Vagina (tissue), 2 donors: ENCODE data around the gene VPS72. TPM values are rescaled to one million over a fixed set of nuclear protein-coding genes. Genes with fewer than 3 reads are reported as not detected.
A peak's percentile ranks its signal among the peaks of the same experiment; 100 is the strongest.

Source experiments
- DNase-seq, 2 donors: peaks; one replicate each; pipeline ENCODE4 v3.0.0-alpha.2; 2017; ENCODE audit errors: extremely low spot score in 2 of 2
- H3K27ac ChIP-seq: fragments of 200-600 bp; sonication (generic); one replicate; pipeline ENCODE4 v1.5.1; 2019
- H3K27me3 ChIP-seq: fragments of 200-600 bp; sonication (generic); one replicate; pipeline ENCODE4 v1.5.1; 2019
- H3K36me3 ChIP-seq, 2 donors: fragments of 200-600 bp; sonication (generic); one replicate each; pipeline ENCODE4 v1.5.1; 2017 to 2019
- H3K4me1 ChIP-seq: fragments of 200-600 bp; sonication (generic); one replicate; pipeline ENCODE4 v1.5.1; 2019
- H3K4me3 ChIP-seq, 2 donors: fragments of 200-600 bp; sonication (generic); 1 replicate in 1 of 2; 2 replicates in 1 of 2; pipeline ENCODE4 v1.5.1; 2016 to 2019
- H3K9me3 ChIP-seq: fragments of 200-600 bp; sonication (generic); one replicate; pipeline ENCODE4 v1.5.1; 2019
- POLR2A ChIP-seq, 2 donors: fragments of 450-650 bp; IDR thresholded peaks; one replicate each; pipeline ENCODE4 v1.6.1; 2017; ENCODE audit warnings: antibody characterized with exemption in 2 of 2, mild to moderate bottlenecking in 2 of 2, moderate library complexity in 2 of 2
- POLR2AphosphoS5 ChIP-seq, 2 donors: sonication (generic); formaldehyde crosslinking; IDR thresholded peaks; one replicate each; pipeline ENCODE4 v1.9.0; 2017; ENCODE audit warnings: antibody characterized with exemption in 2 of 2, mild to moderate bottlenecking in 2 of 2, low read depth in 1 of 2; ENCODE audit not compliant: insufficient read depth in 1 of 2
- intact Hi-C: fragments of 100-400 bp; cut with DNase I; formaldehyde crosslinking; loops from one replicate; pipeline ENCODE4 v1.15.1; 2023
- total RNA-seq: library from RNA; depleted of rRNA; stranded (reverse); fragments of >200 nt; gene quantifications from one replicate; pipeline ENCODE4 v1.2.3, GENCODE V29; 2016
- TF ChIP-seq, protein P1 (sequence below), 3 experiments: fragments of 450-650 bp in 2 of 3; fragments of 200-600 bp in 1 of 3; sonication (generic) in 1 of 3; IDR thresholded peaks; one replicate each; pipeline ENCODE4 v1.5.1; 2017 to 2019; ENCODE audit warnings: antibody characterized with exemption in 3 of 3, mild to moderate bottlenecking in 2 of 3, moderate library complexity in 2 of 3

The VPS72 gene
- total RNA-seq, 1 donor from 2014 or later, result 17.2 TPM

DNA sequence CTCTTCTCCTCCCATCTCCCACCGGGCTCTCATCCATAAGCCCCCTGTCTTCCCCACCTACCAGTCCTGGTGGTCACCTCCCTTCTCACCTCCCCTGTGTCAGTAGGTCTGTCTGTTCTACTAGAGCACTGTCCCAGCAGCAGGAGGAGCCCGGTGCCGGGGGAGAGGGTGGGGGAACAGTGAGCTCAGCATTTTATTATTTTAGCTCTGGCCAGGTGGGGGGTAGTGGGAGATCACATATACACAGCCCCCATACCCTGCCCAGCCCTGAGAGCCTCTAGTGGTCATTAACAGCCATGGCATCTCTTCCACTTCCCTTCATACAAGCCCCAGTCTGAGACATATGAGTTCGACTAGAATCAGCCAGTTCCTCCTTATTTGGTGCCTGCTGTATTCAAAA is 14.1 kb downstream of the VPS72 start, which contains the start of gene TMOD4:
Gene TMOD4, minus strand, starts transcription at position 119 of the 400 bp plus-strand sequence. CDS start 1,106 bp downstream, outside the sequence.
- DNase-seq, result no peak
- TF ChIP-seq POLR2A (IDR thresholded peaks at IDR 0.05) (no peak), POLR2AphosphoS5 (IDR thresholded peaks at IDR 0.05; ENCODE audit: insufficient read depth in 1 of 2, low read depth in 1 of 2) (no peak)
- TF ChIP-seq, protein P1, sequence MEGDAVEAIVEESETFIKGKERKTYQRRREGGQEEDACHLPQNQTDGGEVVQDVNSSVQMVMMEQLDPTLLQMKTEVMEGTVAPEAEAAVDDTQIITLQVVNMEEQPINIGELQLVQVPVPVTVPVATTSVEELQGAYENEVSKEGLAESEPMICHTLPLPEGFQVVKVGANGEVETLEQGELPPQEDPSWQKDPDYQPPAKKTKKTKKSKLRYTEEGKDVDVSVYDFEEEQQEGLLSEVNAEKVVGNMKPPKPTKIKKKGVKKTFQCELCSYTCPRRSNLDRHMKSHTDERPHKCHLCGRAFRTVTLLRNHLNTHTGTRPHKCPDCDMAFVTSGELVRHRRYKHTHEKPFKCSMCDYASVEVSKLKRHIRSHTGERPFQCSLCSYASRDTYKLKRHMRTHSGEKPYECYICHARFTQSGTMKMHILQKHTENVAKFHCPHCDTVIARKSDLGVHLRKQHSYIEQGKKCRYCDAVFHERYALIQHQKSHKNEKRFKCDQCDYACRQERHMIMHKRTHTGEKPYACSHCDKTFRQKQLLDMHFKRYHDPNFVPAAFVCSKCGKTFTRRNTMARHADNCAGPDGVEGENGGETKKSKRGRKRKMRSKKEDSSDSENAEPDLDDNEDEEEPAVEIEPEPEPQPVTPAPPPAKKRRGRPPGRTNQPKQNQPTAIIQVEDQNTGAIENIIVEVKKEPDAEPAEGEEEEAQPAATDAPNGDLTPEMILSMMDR (IDR thresholded peaks at IDR 0.05), result no peak
- Histone ChIP-seq H3K27ac (no peak within 1 kb of the TSS), H3K4me1 (no peaks in the 10 kb centered on the region), H3K27me3 (no peaks in the 10 kb centered on the region), H3K9me3 (no peaks in the 10 kb centered on the region), H3K36me3 (peaks cover 0 to 61% of the 10 kb centered on the region in 2 donors), H3K4me3 (no peak within 1 kb of the TSS)
- intact Hi-C loops, result no loop called here

DNA sequence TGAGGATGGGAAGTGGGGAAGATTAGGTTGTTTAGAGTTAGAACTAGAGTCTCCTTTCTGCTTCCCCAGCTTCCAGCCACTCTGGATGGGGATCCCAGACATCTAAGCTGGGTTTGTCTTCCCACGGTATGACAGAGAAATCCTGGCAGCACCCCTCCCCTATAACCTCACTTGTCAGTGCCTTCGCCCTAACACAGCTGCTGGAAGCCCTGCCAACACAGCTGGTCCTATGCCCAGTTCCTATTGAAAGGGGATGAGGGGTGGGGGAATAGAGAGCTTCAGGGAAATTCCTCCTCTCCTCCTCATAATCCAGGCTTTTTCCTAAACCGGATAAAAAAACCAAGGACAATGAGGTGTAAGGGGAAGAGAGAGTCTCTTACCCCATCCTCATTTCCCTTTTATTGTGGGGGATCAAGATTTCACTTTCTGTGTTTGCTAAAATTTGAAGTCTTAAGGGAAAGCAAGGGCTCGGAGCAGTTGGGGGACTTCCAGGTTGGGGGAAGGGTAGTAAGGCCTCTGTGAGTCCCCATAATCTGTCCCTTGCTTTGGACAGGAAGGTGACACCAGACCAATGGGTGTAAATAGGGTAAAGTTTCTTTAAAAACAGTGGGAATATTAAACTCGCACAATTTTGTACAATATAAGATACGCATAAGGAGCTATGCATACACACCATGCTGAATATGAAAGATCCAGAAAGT is 14.8 kb downstream of the VPS72 start:
- H3K4me3 ChIP-seq, result no peak overlapping the region
- no peaks in the 10 kb centered on the region for H3K27me3 ChIP-seq
- intact Hi-C loops, result no loop called here
- H3K9me3 ChIP-seq, result no peaks in the 10 kb centered on the region
- H3K4me1 ChIP-seq, result no peaks in the 10 kb centered on the region
- DNase-seq, result no peak
- H3K36me3 ChIP-seq, result peaks cover 0 to 61% of the 10 kb centered on the region in 2 donors
- no peak overlapping the region for H3K27ac ChIP-seq
- TF ChIP-seq POLR2A (IDR thresholded peaks at IDR 0.05), result no peak
- no peak for TF ChIP-seq POLR2AphosphoS5 (IDR thresholded peaks at IDR 0.05; ENCODE audit: insufficient read depth in 1 of 2, low read depth in 1 of 2)
- TF ChIP-seq, protein P1 (IDR thresholded peaks at IDR 0.05), result no peak

DNA sequence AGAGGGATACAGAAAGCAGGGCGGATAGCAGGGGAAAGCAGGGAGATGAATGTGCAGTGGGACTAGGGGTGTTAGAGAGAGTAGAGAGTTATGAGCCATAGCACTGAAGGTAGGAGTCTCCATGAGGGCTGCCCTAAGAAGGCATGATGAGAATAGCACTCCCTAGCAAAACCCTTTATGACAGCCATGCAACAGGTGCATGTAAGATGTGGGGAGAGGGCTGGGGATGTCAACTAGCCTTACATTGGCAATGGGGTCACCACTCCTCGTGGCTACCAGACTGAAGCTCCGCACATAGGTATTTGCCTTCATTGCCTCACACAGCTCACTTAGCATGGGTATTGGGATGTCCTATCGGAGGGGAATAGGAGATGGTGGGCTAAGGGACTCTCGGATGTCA is 18.8 kb downstream of the VPS72 start:
- no peaks in the 10 kb centered on the region for H3K9me3 ChIP-seq
- TF ChIP-seq POLR2A (IDR thresholded peaks at IDR 0.05) (no peak), POLR2AphosphoS5 (IDR thresholded peaks at IDR 0.05; ENCODE audit: insufficient read depth in 1 of 2, low read depth in 1 of 2) (no peak)
- TF ChIP-seq, protein P1 (IDR thresholded peaks at IDR 0.05), result no peak
- H3K4me3 ChIP-seq, result no peak overlapping the region
- DNase-seq, result no peak
- intact Hi-C loops, result no loop called here
- H3K27me3 ChIP-seq, result no peaks in the 10 kb centered on the region
- no peak overlapping the region for H3K27ac ChIP-seq
- H3K4me1 ChIP-seq, result peaks cover 12% of the 10 kb centered on the region
- peaks cover 0 to 42% of the 10 kb centered on the region in 2 donors for H3K36me3 ChIP-seq

DNA sequence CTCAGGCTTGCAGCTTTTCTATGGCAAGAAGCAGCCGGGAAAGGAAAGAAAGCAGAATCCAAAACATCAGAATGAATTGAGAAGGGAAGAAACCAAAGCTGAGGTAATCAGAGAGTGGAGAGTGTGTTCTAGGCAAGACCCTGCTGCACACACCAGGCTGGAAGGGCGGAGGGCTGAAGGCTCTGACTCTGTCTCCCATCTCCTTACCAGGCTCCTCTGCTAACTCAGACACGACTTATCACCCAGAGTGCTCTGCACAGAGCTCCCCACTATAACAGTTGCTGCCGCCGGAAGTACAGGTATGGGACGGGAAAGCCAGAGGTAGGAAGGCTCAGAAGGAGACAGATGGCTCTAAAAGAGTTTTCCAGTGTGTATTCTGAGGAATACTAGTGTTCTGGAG is 22.9 kb downstream of the VPS72 start:
- intact Hi-C loops, result no loop called here
- Histone ChIP-seq H3K27ac (no peak overlapping the region), H3K4me3 (peak overlapping the region in 1 of 2 donors; percentile 72), H3K4me1 (peaks cover 30% of the 10 kb centered on the region), H3K27me3 (no peaks in the 10 kb centered on the region), H3K9me3 (no peaks in the 10 kb centered on the region), H3K36me3 (peaks cover 0 to 30% of the 10 kb centered on the region in 2 donors)
- no peak for DNase-seq
- TF ChIP-seq POLR2A (IDR thresholded peaks at IDR 0.05) (no peak), POLR2AphosphoS5 (IDR thresholded peaks at IDR 0.05; ENCODE audit: insufficient read depth in 1 of 2, low read depth in 1 of 2) (no peak)
- TF ChIP-seq, protein P1 (IDR thresholded peaks at IDR 0.05), result no peak

DNA sequence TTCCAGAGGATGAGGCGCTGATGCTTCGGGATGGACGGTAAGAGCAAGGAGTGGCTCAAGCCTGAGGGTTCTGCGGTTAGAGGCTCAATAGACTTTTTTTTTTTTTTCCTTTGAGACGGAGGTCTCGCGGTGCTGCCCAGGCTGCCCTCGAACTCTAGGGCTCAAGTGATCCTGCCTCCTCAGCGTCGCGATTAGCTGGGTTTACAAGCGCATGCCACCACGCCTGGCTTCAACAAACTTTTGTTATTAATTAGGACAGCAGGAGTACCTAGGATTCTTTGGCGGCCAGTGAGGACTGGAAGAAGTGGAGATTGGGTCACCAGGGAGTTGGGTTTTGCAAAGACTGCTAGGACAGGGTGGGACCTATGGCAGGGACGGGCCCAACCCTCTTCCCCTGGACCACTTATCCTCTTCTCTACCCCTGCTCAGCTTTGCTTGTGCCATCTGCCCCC is 23.5 kb downstream of the VPS72 start:
- H3K4me1 ChIP-seq, result peaks cover 30% of the 10 kb centered on the region
- DNase-seq, result no peak
- peak overlapping the region; percentile 72 to 82 for H3K4me3 ChIP-seq
- intact Hi-C loops, result no loop called here
- H3K27me3 ChIP-seq, result no peaks in the 10 kb centered on the region
- TF ChIP-seq POLR2A (IDR thresholded peaks at IDR 0.05) (no peak), POLR2AphosphoS5 (IDR thresholded peaks at IDR 0.05; ENCODE audit: insufficient read depth in 1 of 2, low read depth in 1 of 2) (no peak)
- TF ChIP-seq, protein P1 (IDR thresholded peaks at IDR 0.05), result no peak
- no peaks in the 10 kb centered on the region for H3K9me3 ChIP-seq
- peak overlapping the region; percentile 88 for H3K27ac ChIP-seq
- H3K36me3 ChIP-seq, result peaks cover 0 to 35% of the 10 kb centered on the region in 2 donors
